Hepatocyte (in vitro differentiated cells): Measurements from ENCODE around the gene TBCK.

Experiments
- EZH2 ChIP-seq: fragments of 200-600 bp; sonication (generic); IDR thresholded peaks from 2 replicates; pipeline ENCODE4 v1.6.1; 2016; ENCODE audit warnings: antibody characterized with exemption, mild to moderate bottlenecking, borderline replicate concordance
- EZH2phosphoT487 ChIP-seq: fragments of 200-600 bp; sonication (generic); IDR thresholded peaks from one replicate; pipeline ENCODE4 v1.6.1; 2018; ENCODE audit warnings: antibody characterized with exemption, mild to moderate bottlenecking, low read depth, moderate library complexity; ENCODE audit not compliant: unreplicated experiment, severe bottlenecking
- TF ChIP-seq, protein P1 (sequence below): fragments of 200-600 bp; sonication (generic); IDR thresholded peaks from 2 replicates; pipeline ENCODE4 v1.5.1; 2016; ENCODE audit warnings: antibody characterized with exemption, mild to moderate bottlenecking; ENCODE audit not compliant: poor library complexity

DNA sequence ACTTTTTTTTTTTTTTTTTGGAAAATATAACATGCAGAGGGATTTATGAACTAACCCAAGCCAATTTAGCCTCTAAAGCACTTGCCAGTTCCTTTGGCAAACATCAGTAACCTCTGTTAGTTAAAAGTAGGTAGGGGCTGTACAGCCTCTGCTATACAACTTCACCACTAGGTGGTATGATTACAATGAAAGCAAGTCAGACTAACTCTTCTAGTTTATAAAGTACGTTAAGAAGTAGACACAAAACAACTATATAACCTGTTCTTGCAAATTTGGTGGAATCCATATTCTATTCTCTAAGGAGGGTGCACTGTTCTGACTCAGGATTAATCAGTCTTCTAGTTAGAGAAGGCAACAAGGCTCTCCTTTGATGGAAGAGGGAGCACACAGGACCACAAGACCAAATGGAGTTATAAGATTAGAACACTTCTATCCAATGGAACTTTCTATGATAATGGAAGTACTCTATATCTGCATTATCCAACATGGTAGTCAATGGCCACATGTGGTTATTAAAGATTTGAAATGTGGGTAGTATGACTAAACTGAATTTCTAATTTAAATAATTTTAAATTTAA is 13.1 kb upstream of the TBCK start:
- TF ChIP-seq EZH2: no peak
- TF ChIP-seq, protein P1, sequence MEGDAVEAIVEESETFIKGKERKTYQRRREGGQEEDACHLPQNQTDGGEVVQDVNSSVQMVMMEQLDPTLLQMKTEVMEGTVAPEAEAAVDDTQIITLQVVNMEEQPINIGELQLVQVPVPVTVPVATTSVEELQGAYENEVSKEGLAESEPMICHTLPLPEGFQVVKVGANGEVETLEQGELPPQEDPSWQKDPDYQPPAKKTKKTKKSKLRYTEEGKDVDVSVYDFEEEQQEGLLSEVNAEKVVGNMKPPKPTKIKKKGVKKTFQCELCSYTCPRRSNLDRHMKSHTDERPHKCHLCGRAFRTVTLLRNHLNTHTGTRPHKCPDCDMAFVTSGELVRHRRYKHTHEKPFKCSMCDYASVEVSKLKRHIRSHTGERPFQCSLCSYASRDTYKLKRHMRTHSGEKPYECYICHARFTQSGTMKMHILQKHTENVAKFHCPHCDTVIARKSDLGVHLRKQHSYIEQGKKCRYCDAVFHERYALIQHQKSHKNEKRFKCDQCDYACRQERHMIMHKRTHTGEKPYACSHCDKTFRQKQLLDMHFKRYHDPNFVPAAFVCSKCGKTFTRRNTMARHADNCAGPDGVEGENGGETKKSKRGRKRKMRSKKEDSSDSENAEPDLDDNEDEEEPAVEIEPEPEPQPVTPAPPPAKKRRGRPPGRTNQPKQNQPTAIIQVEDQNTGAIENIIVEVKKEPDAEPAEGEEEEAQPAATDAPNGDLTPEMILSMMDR: peak; percentile 69
- TF ChIP-seq EZH2phosphoT487: no peak
